Measurements from ENCODE around the gene NEURL4. TPM values are rescaled to one million over a fixed set of nuclear protein-coding genes. Genes with fewer than 3 reads are reported as not detected.
A peak's percentile ranks its signal among the peaks of the same experiment; 100 is the strongest.

Gene NEURL4
- total RNA-seq, 1 donor from 2014 or later: 56.7 TPM

- Mint-ChIP-seq H3K9me3 (no peaks in the 10 kb centered on the region), H3K36me3 (no peaks in the 10 kb centered on the region), H3K4me3 (peak overlapping the region; percentile 60), H3K27ac (no peak overlapping the region), H3K4me1 (peaks cover 25% of the 10 kb centered on the region), H3K27me3 (ENCODE audit: low read depth) (peaks cover 71% of the 10 kb centered on the region)
- DNase-seq (ENCODE audit: low spot score in 2 of 2, unreplicated experiment in 2 of 2): no peak
- no peak for TF ChIP-seq CTCF (IDR thresholded peaks at IDR 0.05; ENCODE audit: unreplicated experiment)
Measured at GRCh38 chr17:7295230-7296180, 33.6 kb downstream of the NEURL4 start.

- peaks cover 71% of the 10 kb centered on the region for H3K27me3 Mint-ChIP-seq (ENCODE audit: low read depth)
- H3K9me3 Mint-ChIP-seq: no peaks in the 10 kb centered on the region
- no peaks in the 10 kb centered on the region for H3K36me3 Mint-ChIP-seq
- peak; percentile 65 to 81 for DNase-seq (ENCODE audit: low spot score in 2 of 2, unreplicated experiment in 2 of 2)
- H3K4me3 Mint-ChIP-seq: peak within 1 kb of the TSS; percentile 60
- peaks cover 25% of the 10 kb centered on the region for H3K4me1 Mint-ChIP-seq
- TF ChIP-seq CTCF (IDR thresholded peaks at IDR 0.05; ENCODE audit: unreplicated experiment): no peak
- H3K27ac Mint-ChIP-seq: no peak within 1 kb of the TSS
Measured at GRCh38 chr17:7294614-7295153, 34.5 kb downstream of the NEURL4 start, which contains the start of gene YBX2. Gene YBX2 (minus strand): TSS chr17:7294639. CDS start chr17:7294500, 139 bp downstream.

- Mint-ChIP-seq H3K4me1 (peaks cover 25% of the 10 kb centered on the region), H3K4me3 (peak overlapping the region; percentile 47), H3K27me3 (ENCODE audit: low read depth) (peaks cover 68% of the 10 kb centered on the region), H3K27ac (no peak overlapping the region), H3K36me3 (no peaks in the 10 kb centered on the region), H3K9me3 (no peaks in the 10 kb centered on the region)
- no peak for DNase-seq (ENCODE audit: low spot score in 2 of 2, unreplicated experiment in 2 of 2)
- no peak for TF ChIP-seq CTCF (IDR thresholded peaks at IDR 0.05; ENCODE audit: unreplicated experiment)
Measured at GRCh38 chr17:7293816-7294613, 35.1 kb downstream of the NEURL4 start.

- Mint-ChIP-seq H3K4me1 (peaks cover 25% of the 10 kb centered on the region), H3K9me3 (no peaks in the 10 kb centered on the region), H3K27me3 (ENCODE audit: low read depth) (peaks cover 65% of the 10 kb centered on the region), H3K27ac (no peak overlapping the region), H3K4me3 (peak overlapping the region; percentile 47), H3K36me3 (no peaks in the 10 kb centered on the region)
- DNase-seq (ENCODE audit: low spot score in 2 of 2, unreplicated experiment in 2 of 2): no peak
- TF ChIP-seq CTCF (IDR thresholded peaks at IDR 0.05; ENCODE audit: unreplicated experiment): no peak
Measured at GRCh38 chr17:7293159-7293558, 36.0 kb downstream of the NEURL4 start.

GRCh38 chr17:7292729-7293128 lies 36.4 kb downstream of the NEURL4 start:
- H3K9me3 Mint-ChIP-seq: no peaks in the 10 kb centered on the region
- no peak overlapping the region for H3K4me3 Mint-ChIP-seq
- no peak overlapping the region for H3K27ac Mint-ChIP-seq

More at GRCh38 chr17:7292729-7293128, 36.4 kb downstream of the NEURL4 start:
- no peak for DNase-seq (ENCODE audit: low spot score in 2 of 2, unreplicated experiment in 2 of 2)
- no peak for TF ChIP-seq CTCF (IDR thresholded peaks at IDR 0.05; ENCODE audit: unreplicated experiment)
- H3K27me3 Mint-ChIP-seq (ENCODE audit: low read depth): peaks cover 68% of the 10 kb centered on the region
- H3K36me3 Mint-ChIP-seq: no peaks in the 10 kb centered on the region
- peaks cover 25% of the 10 kb centered on the region for H3K4me1 Mint-ChIP-seq
